Astrocyte of the spinal cord (primary cell): Measurements from ENCODE around the gene GCFC2.
"Not testable (repeated sequence)": the region's sequence is repeated elsewhere in the genome, so short reads cannot be mapped to it uniquely, and the experiment has no call there.

Source experiments
- DNase-seq: peaks from one replicate; pipeline ENCODE4 v3.0.0; 2011; ENCODE audit warnings: low read depth, low spot score
- H3K4me3 ChIP-seq: 2 replicates; pipeline ENCODE4 v1.5.1; 2011; ENCODE audit warnings: low read depth, mild to moderate bottlenecking, low read length, moderate library complexity
- in situ Hi-C: cut with HindIII; loops from 2 replicates; pipeline ENCODE4 v1.10.0; 2017; ENCODE audit warnings: low sequenced_read_pairs
- TF ChIP-seq, protein P1 (sequence below): IDR thresholded peaks from 2 replicates; pipeline ENCODE4 v1.5.1; 2012; ENCODE audit warnings: low read depth, mild to moderate bottlenecking, low read length, inconsistent platforms

The GCFC2 gene

DNA sequence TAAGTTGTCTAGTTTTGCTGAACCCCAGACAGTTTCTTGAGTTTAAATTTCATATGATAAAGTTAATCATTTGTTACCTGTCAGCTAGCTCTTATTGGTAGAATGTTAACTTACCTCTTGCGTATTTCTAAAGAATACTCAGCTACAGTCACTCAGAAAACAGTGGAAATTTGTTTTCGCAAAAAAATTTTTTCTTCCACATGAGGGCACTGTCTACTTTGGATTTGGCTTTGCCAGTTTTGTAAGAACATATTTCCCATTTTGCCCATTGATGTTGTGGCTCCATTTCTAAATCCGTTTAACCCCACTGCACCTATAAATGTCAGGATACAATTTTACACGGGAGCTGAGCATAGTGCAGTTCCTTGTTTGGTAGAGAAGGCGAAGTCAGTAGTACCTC, 19.1 kb upstream of the GCFC2 start:
- peak; percentile 4 for DNase-seq
- TF ChIP-seq, protein P1, sequence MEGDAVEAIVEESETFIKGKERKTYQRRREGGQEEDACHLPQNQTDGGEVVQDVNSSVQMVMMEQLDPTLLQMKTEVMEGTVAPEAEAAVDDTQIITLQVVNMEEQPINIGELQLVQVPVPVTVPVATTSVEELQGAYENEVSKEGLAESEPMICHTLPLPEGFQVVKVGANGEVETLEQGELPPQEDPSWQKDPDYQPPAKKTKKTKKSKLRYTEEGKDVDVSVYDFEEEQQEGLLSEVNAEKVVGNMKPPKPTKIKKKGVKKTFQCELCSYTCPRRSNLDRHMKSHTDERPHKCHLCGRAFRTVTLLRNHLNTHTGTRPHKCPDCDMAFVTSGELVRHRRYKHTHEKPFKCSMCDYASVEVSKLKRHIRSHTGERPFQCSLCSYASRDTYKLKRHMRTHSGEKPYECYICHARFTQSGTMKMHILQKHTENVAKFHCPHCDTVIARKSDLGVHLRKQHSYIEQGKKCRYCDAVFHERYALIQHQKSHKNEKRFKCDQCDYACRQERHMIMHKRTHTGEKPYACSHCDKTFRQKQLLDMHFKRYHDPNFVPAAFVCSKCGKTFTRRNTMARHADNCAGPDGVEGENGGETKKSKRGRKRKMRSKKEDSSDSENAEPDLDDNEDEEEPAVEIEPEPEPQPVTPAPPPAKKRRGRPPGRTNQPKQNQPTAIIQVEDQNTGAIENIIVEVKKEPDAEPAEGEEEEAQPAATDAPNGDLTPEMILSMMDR, result peak; percentile 24
- in situ Hi-C loops, result no loop called here
- no peak overlapping the region for H3K4me3 ChIP-seq

- H3K4me3 ChIP-seq, result no peak overlapping the region
- in situ Hi-C loops, result no loop called here
- TF ChIP-seq, protein P1, result no peak
- DNase-seq, result no peak
These were observed 18.1 kb upstream of the GCFC2 start for GRCh38 chr2:75728614-75729419.

- no peak overlapping the region for H3K4me3 ChIP-seq
- DNase-seq, result no peak
- in situ Hi-C loops, result no loop called here
- TF ChIP-seq, protein P1, result no peak
These were observed 12.0 kb upstream of the GCFC2 start for GRCh38 chr2:75722687-75723086.

GRCh38 chr2:75720525-75720924, 9.8 kb upstream of the GCFC2 start:
- in situ Hi-C loops, result no loop called here
- TF ChIP-seq, protein P1, result no peak
- DNase-seq, result no peak
- no peak overlapping the region for H3K4me3 ChIP-seq

- no peak overlapping the region for H3K4me3 ChIP-seq
- no peak for DNase-seq
- TF ChIP-seq, protein P1, result no peak
- in situ Hi-C loops, result no loop called here
These were observed 8.9 kb upstream of the GCFC2 start for GRCh38 chr2:75719616-75720015.

- no peak for DNase-seq
- TF ChIP-seq, protein P1, result no peak
- in situ Hi-C loops, result no loop called here
- H3K4me3 ChIP-seq, result no peak overlapping the region
These were observed 5.7 kb upstream of the GCFC2 start for GRCh38 chr2:75716406-75716805.

DNA sequence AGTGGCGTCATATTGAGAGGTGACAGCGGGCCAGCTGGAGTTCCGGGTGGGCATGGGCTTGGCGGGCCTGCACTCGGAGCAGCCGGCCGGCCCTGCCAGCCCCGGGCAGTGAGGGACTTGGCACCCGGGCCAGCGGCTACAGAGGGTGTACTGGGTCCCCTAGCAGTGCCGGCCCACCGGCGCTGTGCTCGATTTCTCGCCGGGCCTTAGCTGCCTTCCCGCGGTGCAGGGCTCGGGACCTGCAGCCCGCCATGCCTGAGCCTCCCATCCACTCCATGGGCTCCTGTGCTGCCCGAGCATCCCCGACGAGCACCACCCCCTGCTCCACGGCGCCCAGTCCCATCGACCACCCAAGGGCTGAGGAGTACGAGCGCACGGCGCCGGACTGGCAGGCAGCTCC, 875 bp upstream of the GCFC2 start:
- DNase-seq, in situ Hi-C loops, H3K4me3 ChIP-seq: not testable (repeated sequence)
